SK-MEL-5 (cell line): ENCODE results near the gene USH1G. TPM values are rescaled to one million over a fixed set of nuclear protein-coding genes. Genes with fewer than 3 reads are reported as not detected.
"Not testable (repeated sequence)": the region's sequence is repeated elsewhere in the genome, so short reads cannot be mapped to it uniquely, and the experiment has no call there.

Source experiments
- DNase-seq: peaks from one replicate; pipeline ENCODE4 v3.0.0-alpha.2; 2016; ENCODE audit warnings: low read depth, low spot score
- in situ Hi-C: cut with HindIII; loops from 2 replicates; pipeline ENCODE4 v1.10.0; 2016; ENCODE audit warnings: low sequenced_read_pairs, high pct_unique_total_duplicates, low pct_unique_long_range_greater_than_20kb
- total RNA-seq: library from RNA; depleted of rRNA; stranded (reverse); fragments of >200 nt; shearing (Covaris generic); gene quantifications from 2 replicates; pipeline ENCODE4 v1.2.3, GENCODE V29; 2014

USH1G gene
- total RNA-seq, 1 experiment from 2014 or later = not detected

GRCh38 chr17:74919440-74920305, 3.4 kb downstream of the USH1G start:
- peak; percentile 67 for DNase-seq
- in situ Hi-C loops = no loop called here

DNA sequence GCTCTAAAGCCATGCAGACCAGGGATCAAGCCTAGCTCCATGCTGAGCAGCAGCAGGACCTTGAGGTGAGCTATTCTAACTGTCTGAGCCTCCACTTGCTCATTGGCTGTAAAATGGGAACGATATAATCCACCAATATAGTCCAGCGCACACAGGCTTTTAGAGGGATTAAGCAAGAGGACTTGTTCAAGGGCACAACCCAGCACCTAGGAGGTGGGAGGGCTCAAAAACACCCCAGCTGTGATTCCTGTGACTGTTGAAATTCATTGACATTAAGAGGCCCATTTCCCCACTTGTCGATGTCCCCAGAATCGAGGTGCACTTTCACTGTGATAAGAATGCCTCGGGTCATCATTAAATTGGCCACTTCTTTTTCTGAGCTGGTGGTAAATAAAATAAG, 4.1 kb downstream of the USH1G start:
- in situ Hi-C loops = no loop called here
- no peak for DNase-seq

DNA sequence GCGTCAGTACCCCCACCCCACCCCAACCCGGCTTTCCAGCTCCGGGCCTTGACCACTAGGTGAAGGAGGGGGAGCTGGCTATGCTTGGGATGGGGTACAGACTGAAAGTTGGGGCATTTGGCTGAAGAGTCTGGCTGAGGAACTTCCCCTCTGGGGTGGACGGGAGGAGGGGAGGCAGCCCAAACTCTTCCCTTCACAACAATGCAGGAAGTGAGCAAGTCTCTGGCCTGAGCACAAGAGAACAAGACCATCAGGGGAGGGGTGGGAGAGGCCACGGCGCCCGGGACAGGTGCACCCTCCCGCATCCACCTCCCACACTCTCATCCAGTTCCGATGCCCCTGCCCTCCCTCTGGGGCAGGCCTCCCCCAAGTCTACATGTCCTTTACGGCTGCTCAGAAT, 5.6 kb downstream of the USH1G start:
- DNase-seq = no peak
- in situ Hi-C loops = no loop called here

DNA sequence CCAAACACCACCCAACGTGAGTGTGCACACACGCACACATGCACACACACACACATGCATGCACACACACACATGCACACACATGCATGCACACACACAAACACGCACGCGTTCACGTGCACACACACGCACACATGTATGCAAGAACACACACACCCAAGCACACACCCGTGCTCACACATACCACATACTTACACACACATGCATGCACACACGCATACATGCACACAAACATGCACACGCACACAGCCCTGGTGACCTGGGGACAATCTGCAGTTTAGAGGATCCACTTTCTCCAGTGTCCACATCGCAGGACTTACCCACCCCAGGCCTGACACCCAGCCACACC, 6.2 kb downstream of the USH1G start:
- in situ Hi-C loops = no loop called here
- DNase-seq = no peak

- DNase-seq = no peak
- in situ Hi-C loops = no loop called here
Measured at GRCh38 chr17:74916136-74916850, 6.8 kb downstream of the USH1G start.

GRCh38 chr17:74911423-74911822, 11.6 kb downstream of the USH1G start:
- in situ Hi-C loops, DNase-seq: not testable (repeated sequence)

- in situ Hi-C loops, DNase-seq: not testable (repeated sequence)
Measured at GRCh38 chr17:74909097-74909496, 14.0 kb downstream of the USH1G start.

DNA sequence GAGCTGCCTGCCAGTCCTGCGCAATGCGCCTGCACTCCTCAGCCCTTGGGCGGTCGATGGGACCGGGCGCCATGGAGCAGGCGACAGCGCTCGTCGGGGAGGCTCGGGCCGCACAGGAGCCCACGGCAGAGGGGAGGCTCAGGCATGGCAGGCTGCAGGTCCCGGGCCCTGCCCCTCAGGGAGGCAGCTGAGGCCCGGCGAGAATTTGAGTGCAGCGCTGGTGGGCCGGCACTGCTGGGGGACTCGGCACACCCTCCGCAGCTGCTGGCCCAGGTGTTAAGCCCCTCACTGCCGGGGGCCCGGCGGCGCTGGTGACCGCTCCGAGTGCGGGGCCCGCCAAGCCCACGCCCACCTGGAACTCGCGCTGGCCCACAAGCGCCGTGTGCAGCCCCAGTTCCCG, 16.0 kb downstream of the USH1G start:
- in situ Hi-C loops = no loop called here
- DNase-seq = no peak

DNA sequence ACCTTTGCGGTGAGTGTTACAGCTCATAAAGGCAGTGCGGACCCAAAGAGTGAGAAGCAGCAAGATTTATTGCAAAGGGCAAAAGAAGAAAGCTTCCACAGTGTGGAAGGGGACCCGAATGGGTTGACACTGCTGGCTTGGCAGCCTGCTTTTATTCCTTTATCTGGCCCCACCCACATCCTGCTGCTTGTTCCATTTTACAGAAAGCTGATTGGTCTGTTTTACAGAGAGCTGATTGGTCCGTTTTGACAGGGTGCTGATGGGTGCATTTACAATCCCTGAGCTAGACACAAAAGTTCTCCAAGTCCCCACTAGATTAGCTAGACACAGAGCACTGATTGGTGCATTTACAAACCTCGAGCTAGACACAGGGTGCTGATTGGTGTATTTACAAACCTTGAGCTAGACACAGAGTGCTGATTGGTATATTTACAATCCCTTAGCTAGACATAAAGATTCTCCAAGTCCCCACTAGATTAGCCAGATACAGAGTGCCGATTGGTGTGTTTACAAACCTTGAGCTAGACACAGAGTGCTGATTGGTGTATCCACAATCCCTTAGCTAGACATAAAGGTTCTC, 16.8 kb downstream of the USH1G start:
- in situ Hi-C loops = not testable (repeated sequence)
- DNase-seq = peak; percentile 41

GRCh38 chr17:74904687-74905409, 18.2 kb downstream of the USH1G start:
- no peak for DNase-seq
- in situ Hi-C loops = no loop called here

- in situ Hi-C loops = no loop called here
Measured at GRCh38 chr17:74903671-74904070, 19.4 kb downstream of the USH1G start.

GRCh38 chr17:74903034-74903433, 20.0 kb downstream of the USH1G start:
- in situ Hi-C loops = no loop called here

More at GRCh38 chr17:74903671-74904070, 19.4 kb downstream of the USH1G start:
- DNase-seq = no peak

GRCh38 chr17:74901353-74902135, 21.5 kb downstream of the USH1G start:
- DNase-seq = no peak
- in situ Hi-C loops = no loop called here

More at GRCh38 chr17:74903034-74903433, 20.0 kb downstream of the USH1G start:
- DNase-seq = no peak

DNA sequence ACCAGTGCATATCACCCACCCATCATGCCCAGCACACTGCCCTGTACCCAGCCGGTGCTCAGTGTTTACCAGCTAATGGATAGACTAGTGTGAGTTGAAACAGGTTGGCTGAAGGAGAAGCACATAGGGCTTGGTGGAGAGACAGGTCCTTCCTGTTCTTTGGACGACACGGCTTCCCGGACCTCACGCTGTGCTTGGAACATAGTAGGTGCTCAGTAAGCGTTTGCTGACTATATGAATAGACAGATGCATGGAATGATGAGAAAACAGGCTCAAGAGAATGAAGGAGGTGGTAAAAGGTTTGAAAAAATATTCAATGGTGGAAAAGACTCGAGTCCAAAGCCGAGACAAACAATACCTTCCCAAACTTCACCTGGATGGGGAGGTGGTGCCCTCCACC, 22.8 kb downstream of the USH1G start:
- in situ Hi-C loops = no loop called here
- DNase-seq = no peak

DNA sequence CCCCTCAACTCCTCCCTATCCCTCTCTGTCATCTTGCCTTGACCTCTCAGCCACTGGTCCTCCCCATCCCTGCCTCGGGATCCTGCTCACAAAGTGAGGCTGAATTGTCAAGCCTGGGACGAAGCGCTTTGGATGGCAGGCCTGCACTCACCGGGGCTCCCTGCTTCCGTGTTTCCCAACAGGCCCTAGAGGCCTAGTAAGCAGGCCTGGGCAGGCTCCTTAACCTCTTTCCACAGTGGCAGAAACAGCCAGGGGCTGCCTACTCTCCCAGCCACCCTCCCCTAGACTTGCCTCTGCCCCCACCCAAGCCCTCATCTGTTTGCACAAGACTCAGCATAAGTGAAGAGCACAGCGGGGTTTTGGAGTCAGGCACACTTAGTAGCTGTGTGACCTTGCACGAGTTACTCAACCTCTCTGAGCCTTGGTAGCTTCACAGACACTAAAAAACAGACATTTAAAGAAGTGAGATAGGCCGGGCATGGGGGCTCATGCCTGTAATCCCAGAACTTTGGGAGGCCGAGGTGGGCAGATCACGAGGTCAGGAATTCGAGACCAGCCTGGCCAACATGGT, 24.6 kb downstream of the USH1G start:
- in situ Hi-C loops = no loop called here
- no peak for DNase-seq

DNA sequence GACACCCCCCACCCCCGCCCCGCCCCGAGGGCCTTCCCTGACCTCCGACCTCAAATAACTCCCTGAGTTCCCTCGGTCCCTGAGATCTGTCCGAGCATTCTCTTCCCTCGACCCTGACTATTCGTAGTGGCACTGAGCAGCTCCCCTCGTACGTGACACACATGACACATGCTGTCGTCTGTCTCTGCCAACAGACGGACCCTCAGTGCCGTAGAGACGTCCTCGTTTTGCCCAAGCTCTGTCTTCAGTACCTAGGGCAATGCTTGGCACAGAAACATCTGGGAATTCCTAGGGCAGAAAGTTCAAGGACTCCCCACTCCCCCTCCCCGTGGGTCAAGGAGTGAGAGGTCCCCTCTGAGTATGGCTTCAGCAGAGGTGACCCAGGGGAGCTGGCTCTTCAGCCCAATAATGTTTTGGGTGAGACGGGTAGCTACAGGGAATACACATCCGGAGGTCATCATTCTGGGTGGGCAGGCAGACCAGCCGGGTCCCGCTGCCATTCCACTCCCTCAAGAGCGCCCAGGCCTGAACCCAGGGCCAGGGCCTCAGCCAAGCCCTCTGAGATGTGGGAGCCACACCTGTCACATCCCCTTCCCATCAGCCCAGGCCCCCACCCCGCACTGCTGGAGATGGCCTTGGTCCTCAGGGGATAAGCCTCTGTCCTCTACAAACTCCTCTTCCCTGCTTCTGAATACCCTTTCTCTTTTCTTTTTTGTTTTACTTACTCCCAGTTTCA, 29.0 kb downstream of the USH1G start:
- DNase-seq = no peak
- in situ Hi-C loops = no loop called here
